BLaER1 (cell line): Measurements from ENCODE around the gene IRF2.

ENCODE experiments used
- H3K27ac ChIP-seq: shearing (Covaris generic); formaldehyde crosslinking; 2 replicates; pipeline ENCODE4 v1.8.1; 2022
- H3K27me3 ChIP-seq: shearing (Covaris generic); formaldehyde crosslinking; 2 replicates; pipeline ENCODE4 v1.8.1; 2022
- H3K36me3 ChIP-seq: shearing (Covaris generic); formaldehyde crosslinking; 2 replicates; pipeline ENCODE4 v1.8.1; 2022
- H3K4me1 ChIP-seq: shearing (Covaris generic); formaldehyde crosslinking; 2 replicates; pipeline ENCODE4 v1.8.1; 2022
- H3K4me2 ChIP-seq: shearing (Covaris generic); formaldehyde crosslinking; 2 replicates; pipeline ENCODE4 v1.8.1; 2022
- H3K4me3 ChIP-seq: shearing (Covaris generic); formaldehyde crosslinking; 2 replicates; pipeline ENCODE4 v1.8.1; 2022
- H3K9ac ChIP-seq: shearing (Covaris generic); formaldehyde crosslinking; 2 replicates; pipeline ENCODE4 v1.8.1; 2022
- H3K9me3 ChIP-seq: shearing (Covaris generic); formaldehyde crosslinking; 2 replicates; pipeline ENCODE4 v1.8.1; 2022
- H4K20me1 ChIP-seq: shearing (Covaris generic); formaldehyde crosslinking; 2 replicates; pipeline ENCODE4 v1.8.1; 2022
- Cebpa-rat ChIP-seq: shearing (Covaris generic); IDR thresholded peaks from 2 replicates; pipeline ENCODE4 v1.8.1; 2022

IRF2 gene

DNA sequence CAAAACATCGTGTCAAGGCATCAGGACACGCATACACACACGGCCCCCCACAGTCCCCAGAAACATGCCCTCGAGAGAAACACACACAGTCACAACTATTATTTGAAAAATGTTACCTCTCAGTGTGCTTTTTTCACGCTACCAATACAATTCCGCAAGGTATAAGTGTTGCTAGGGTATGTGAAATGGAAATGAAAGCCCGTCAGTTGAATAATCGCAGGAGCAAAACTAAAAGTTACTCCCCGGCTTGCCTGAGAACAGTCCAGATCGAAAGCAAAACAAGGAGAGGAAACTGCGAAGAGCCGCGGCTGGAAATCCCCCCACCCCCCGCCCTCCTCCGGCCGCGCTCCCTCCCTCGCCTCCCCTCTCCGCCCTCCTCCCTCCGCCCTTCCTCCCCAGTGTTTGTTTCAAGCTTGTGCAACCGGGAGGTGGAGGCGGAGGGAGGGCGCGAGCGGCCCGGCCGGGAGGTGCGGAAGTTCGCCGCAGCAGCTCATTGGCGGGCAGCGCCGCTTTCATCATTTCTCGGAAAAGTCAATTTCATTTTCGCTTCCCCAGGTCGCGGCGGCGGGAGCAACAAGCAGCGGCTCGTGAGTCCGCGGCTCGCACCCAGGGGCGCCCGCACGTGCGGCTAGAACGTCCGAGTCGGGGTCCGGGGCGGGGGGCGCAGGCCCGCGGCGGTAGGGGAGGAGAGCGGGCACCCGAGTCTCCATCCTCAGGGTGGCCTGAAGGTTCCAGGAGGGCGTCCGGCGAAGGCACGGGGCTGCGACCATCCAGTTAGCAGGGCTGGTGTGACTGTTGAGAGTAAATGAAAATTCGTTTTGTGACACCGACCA is at the start of gene IRF2:
Gene IRF2, minus strand, starts transcription at position 288 of the 833 bp plus-strand sequence. CDS start 45,486 bp downstream, outside the sequence.
- H3K27ac ChIP-seq, result peak within 1 kb of the TSS; percentile 97
- no peaks in the 10 kb centered on the region for H3K27me3 ChIP-seq
- peak; percentile 94 for TF ChIP-seq Cebpa-rat
- H3K4me3 ChIP-seq, result peak within 1 kb of the TSS; percentile 90
- H3K36me3 ChIP-seq, result peaks cover 4% of the 10 kb centered on the region; the same call in 1 of the 2 replicates
- peaks cover 44% of the 10 kb centered on the region for H4K20me1 ChIP-seq
- peak within 1 kb of the TSS; percentile 94 for H3K9ac ChIP-seq
- peak within 1 kb of the TSS; percentile 93 for H3K4me2 ChIP-seq
- no peaks in the 10 kb centered on the region for H3K9me3 ChIP-seq
- peaks cover 57% of the 10 kb centered on the region for H3K4me1 ChIP-seq

DNA sequence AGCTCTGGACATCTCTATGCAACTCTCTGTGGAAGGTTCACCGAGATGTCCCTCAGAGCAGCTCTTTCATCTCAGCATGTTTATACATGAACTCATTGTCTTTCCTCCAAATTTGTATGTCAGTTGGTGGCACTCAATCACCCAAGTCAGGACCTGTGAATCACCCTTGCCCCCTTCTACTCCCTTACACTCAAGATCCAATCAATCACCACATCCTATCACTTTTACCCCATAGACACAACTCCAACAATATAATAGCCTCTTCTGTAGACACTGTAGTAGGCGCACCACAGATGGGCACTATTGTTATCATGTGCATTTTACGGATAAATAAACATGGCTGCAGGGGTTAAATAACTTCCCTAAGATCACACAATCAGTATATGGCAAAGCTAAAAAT is 41.3 kb upstream of the IRF2 start:
- no peaks in the 10 kb centered on the region for H3K36me3 ChIP-seq
- no peak overlapping the region for H3K9ac ChIP-seq
- H3K9me3 ChIP-seq, result peaks cover 17% of the 10 kb centered on the region
- no peak overlapping the region for H3K4me3 ChIP-seq
- H3K4me1 ChIP-seq, result peaks cover 6% of the 10 kb centered on the region; the same call in 1 of the 2 replicates
- H3K27ac ChIP-seq, result no peak overlapping the region
- H3K4me2 ChIP-seq, result no peak overlapping the region
- H4K20me1 ChIP-seq, result no peaks in the 10 kb centered on the region
- no peaks in the 10 kb centered on the region for H3K27me3 ChIP-seq
- no peak for TF ChIP-seq Cebpa-rat

DNA sequence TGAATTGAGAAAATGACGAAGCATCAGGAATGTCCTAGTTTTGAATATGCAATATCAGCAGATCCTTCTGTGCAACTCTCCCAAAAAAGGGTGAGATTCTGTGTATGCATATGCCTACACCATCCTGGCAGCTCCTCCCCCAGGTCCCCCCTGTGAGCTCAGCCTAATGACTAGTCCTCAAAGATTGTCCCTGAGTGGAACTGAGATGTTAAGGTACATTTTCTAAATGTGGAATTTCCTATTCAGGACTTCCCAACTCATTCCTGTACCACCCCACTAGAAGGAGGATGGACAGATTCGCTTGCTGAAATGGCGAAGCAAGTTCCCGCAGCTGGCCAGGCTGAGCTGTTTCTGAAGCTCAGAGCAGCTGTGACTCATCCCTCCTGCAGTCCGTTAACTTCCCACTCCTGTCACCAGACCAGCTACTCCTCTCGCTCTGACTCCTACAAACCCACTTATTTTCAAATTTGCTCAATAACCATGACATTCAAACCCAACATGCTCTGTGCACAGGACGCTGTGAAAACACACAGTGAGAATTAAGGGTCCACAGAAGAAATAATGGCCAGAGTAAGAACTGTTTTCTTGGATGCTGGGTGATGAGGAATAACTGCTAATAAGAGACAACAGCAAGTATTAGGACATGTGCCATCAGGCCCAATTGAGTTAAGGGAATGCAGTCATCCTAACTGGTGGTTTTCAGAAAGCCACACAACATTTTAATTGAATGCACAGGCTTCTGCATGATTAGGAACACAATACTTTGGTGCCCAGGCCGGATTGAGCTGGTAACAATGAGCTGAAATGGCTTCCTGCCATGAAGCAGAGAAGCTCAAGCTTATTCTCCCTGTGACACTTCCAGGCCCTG is 40.0 kb upstream of the IRF2 start:
- Histone ChIP-seq H3K4me3 (no peak overlapping the region), H3K27ac (no peak overlapping the region), H3K27me3 (no peaks in the 10 kb centered on the region), H3K36me3 (no peaks in the 10 kb centered on the region), H4K20me1 (no peaks in the 10 kb centered on the region), H3K4me2 (peak overlapping the region; percentile 10; the same call in 1 of the 2 replicates), H3K9ac (no peak overlapping the region), H3K9me3 (peaks cover 24% of the 10 kb centered on the region), H3K4me1 (peaks cover 6% of the 10 kb centered on the region; the same call in 1 of the 2 replicates)
- TF ChIP-seq Cebpa-rat, result no peak

DNA sequence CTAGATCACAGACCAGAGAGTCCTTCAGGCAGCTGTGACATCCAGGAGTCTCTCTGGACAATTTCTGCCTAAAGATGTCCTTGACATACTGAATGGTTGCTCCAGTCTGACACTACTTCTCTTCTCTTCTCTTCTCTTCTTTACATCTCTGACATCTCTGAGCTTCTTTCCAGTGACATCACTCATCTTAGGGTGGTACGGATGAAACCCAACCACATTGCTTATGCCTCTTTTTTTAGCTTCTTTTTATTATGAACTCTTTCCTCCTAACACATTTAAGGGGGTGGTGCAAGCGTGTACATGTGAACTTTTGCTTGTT is 39.4 kb upstream of the IRF2 start:
- Histone ChIP-seq H4K20me1 (no peaks in the 10 kb centered on the region), H3K4me3 (no peak overlapping the region), H3K9me3 (peaks cover 21% of the 10 kb centered on the region), H3K9ac (no peak overlapping the region), H3K36me3 (no peaks in the 10 kb centered on the region), H3K4me1 (peaks cover 6% of the 10 kb centered on the region; the same call in 1 of the 2 replicates), H3K4me2 (no peak overlapping the region), H3K27me3 (no peaks in the 10 kb centered on the region), H3K27ac (no peak overlapping the region)
- no peak for TF ChIP-seq Cebpa-rat

DNA sequence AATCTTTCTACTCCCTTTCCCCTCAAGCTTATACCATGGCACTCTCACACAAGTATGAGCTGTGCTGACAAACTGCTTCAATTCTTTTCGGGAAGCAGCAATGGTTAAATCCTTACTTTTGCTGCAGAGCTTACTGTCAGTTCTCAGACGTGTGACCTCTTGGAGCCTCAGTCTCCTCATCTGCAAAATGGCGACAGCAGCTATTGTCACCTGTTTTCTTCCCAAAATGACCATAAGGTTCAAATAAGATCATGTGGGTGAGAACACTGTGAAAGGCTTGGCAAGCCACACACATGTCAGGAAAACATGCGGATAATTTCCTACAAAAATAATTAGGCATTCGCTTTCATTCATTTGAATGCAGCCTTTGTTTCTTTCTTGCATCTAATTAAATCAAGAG is 36.8 kb upstream of the IRF2 start:
- Histone ChIP-seq H3K9me3 (peaks cover 7% of the 10 kb centered on the region; the same call in 1 of the 2 replicates), H3K36me3 (no peaks in the 10 kb centered on the region), H4K20me1 (no peaks in the 10 kb centered on the region), H3K4me2 (no peak overlapping the region), H3K9ac (no peak overlapping the region), H3K27ac (no peak overlapping the region), H3K4me3 (no peak overlapping the region), H3K4me1 (peaks cover 15% of the 10 kb centered on the region), H3K27me3 (no peaks in the 10 kb centered on the region)
- no peak for TF ChIP-seq Cebpa-rat

DNA sequence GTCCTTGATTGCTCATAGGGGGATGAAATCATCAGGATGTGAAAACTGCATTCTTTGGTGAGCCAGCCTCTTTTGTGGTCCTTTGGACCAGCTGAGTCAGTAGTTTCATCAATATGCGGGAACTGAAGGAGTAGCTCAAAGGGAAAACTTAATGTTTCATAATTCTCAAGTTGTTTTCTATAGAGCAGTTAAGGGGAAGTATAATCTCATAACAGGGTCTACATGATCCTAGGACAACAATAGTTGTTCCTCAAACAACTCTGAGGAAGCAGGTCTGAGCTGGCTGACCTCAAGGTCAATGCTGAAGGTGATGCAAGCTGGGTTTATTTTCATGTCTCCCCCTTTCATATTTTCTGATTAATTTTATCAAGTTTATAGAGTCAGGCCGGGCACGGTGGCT is 36.1 kb upstream of the IRF2 start:
- no peaks in the 10 kb centered on the region for H3K27me3 ChIP-seq
- no peak overlapping the region for H3K4me2 ChIP-seq
- TF ChIP-seq Cebpa-rat, result no peak
- peaks cover 18% of the 10 kb centered on the region for H3K4me1 ChIP-seq
- H3K4me3 ChIP-seq, result no peak overlapping the region
- H3K27ac ChIP-seq, result no peak overlapping the region
- no peaks in the 10 kb centered on the region for H4K20me1 ChIP-seq
- H3K9ac ChIP-seq, result no peak overlapping the region
- H3K9me3 ChIP-seq, result peaks cover 7% of the 10 kb centered on the region; the same call in 1 of the 2 replicates
- no peaks in the 10 kb centered on the region for H3K36me3 ChIP-seq

DNA sequence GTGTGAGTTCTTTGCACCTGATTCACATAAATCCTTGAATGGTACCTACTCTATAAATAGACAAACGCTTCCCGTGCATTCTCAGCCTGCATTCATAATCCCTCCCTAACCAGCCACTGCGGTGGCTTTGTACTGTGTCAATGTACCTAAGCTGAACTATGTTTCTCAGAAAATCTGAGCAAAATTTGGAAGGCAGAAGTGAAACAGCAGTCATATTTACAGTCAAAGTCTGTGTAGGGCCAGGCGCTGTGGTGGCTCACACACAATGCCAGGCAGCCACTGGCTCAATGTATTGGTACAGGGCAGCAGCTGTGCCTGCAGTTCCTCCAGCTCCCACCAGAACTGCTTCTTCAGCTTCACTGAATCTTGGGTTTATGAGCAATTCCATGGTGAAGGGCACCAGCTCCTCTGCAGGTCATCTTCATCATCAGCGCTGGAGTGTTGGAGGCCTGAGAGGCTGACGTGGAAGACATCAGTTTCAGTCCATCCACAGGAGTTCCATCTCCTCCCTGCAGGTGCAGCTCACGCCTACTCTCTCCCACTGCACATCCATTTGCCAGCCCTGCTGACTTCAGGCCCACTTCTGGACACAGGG is 32.3 kb upstream of the IRF2 start:
- Histone ChIP-seq H3K9me3 (peaks cover 7% of the 10 kb centered on the region; the same call in 1 of the 2 replicates), H3K27me3 (no peaks in the 10 kb centered on the region), H3K4me2 (peak overlapping the region; percentile 30), H3K27ac (no peak overlapping the region), H3K9ac (no peak overlapping the region), H3K4me1 (peaks cover 38% of the 10 kb centered on the region), H3K4me3 (no peak overlapping the region), H3K36me3 (no peaks in the 10 kb centered on the region), H4K20me1 (no peaks in the 10 kb centered on the region)
- no peak for TF ChIP-seq Cebpa-rat

DNA sequence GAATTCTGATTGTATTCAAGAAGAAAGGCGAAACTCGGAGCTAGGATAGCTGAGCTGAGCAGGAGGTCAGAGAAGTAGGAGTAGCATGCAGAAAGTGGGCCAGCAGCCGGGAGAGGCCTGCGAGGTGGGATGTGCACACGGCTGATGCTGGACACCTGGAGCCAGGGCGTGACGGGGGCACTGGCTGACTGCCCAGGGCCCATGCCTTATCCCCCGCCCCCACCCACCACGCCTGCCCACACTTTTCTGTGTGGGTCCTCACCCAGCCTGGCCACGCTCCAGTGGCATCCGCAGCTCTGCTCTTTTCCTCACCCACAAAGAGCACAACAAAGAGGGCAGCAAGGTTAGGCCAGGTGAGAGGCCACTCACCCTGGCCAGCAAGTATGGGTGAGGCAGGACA is 30.0 kb upstream of the IRF2 start:
- peak overlapping the region; percentile 12; the same call in 1 of the 2 replicates for H3K9ac ChIP-seq
- H3K9me3 ChIP-seq, result no peaks in the 10 kb centered on the region
- peaks cover 38% of the 10 kb centered on the region for H3K4me1 ChIP-seq
- H3K27ac ChIP-seq, result peak overlapping the region; percentile 64
- TF ChIP-seq Cebpa-rat, result no peak
- H4K20me1 ChIP-seq, result no peaks in the 10 kb centered on the region
- no peaks in the 10 kb centered on the region for H3K27me3 ChIP-seq
- H3K4me3 ChIP-seq, result no peak overlapping the region
- H3K4me2 ChIP-seq, result peak overlapping the region; percentile 78
- no peaks in the 10 kb centered on the region for H3K36me3 ChIP-seq

DNA sequence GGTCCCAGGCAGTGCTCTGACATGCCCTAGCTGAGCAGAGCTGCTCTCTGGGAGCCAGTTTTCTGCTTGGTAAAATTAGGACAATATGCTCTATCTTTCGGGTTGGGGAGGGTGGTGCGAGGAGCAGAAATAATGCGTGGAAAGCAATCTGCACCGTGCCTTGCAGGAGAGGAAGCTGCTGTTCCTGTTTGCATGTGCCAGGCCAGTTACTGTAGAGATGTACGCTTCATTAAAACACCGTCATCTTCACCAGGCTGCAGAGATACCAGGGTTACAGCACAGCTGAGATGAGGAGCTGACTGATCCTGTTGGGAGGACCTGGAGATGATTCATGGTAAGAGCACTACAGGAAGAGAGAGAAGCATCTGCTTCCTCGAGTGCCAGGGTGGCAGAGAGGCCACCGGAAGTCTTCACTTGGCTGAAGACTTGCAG is 29.5 kb upstream of the IRF2 start:
- Histone ChIP-seq H3K9me3 (peaks cover 5% of the 10 kb centered on the region), H3K27ac (peak overlapping the region; percentile 64), H3K4me2 (peak overlapping the region; percentile 78), H3K4me3 (no peak overlapping the region), H3K4me1 (peaks cover 38% of the 10 kb centered on the region), H3K27me3 (no peaks in the 10 kb centered on the region), H3K36me3 (no peaks in the 10 kb centered on the region), H4K20me1 (no peaks in the 10 kb centered on the region), H3K9ac (peak overlapping the region; percentile 12; the same call in 1 of the 2 replicates)
- no peak for TF ChIP-seq Cebpa-rat
